ENCODE results near the gene ZDHHC22. TPM values are rescaled to one million over a fixed set of nuclear protein-coding genes. Genes with fewer than 3 reads are reported as not detected.

The ZDHHC22 gene, protein sequence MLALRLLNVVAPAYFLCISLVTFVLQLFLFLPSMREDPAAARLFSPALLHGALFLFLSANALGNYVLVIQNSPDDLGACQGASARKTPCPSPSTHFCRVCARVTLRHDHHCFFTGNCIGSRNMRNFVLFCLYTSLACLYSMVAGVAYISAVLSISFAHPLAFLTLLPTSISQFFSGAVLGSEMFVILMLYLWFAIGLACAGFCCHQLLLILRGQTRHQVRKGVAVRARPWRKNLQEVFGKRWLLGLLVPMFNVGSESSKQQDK
- total RNA-seq (2014; rRNA removed; shearing (Covaris generic)) (29.3 and 32.1 TPM in 2 replicates), polyA plus RNA-seq (2016; fragmentation: Nextera tagmentation; extraction: Ambion mirVana) (14.7 and 17.6 TPM in 2 replicates)
- long read RNA-seq, transcript ZDHHC22-201 (3 exons, 3,408 nt): major isoform, 6 of 15 reads
- long read RNA-seq, partial matches to known transcripts: 7 of 15 reads
- long read RNA-seq, other reads (novel, unspliced or antisense): 2 of 15 reads

DNA sequence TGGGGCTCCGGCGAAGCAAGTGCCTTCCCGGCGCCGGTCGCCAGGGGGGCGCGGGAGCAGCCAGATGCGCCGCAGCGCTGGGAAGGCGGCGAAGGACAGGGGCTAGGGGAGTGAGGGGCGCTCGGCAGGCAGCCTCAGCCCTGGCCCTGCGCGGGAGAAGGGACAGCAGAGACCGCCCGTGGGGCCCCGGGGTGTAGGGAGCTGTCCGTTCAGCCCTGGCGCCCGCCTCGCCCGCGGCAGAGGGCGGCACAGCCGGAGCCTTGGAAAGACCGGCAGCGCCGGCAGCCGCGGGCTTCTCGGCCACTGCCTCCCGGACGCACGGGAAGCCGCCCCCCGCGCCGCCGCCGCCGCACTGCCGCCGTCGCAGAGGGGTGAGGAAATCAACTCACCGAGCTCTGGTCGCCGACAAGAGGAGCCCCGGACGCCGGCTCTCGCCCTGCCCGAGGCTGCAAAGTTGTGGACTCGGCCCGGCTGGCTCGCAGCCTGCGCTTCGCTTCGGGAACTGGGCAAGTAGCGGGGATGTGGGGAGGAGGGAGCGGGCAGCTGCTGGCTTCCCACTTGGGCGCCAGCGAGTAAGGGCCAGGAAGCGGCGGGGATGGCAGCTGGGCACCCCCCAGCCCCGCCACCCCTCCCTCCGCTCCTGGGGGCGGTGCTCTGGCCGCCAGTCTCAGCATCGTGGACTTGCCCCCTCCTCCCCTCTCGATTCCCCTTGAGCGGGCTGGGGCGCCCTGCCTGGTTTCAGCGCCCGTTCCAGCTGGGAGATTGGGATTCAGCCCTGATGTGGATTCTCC lies at the start of gene ZDHHC22:
ZDHHC22 (minus strand) TSS at position 578 of the 791 bp plus-strand sequence. CDS start 2,053 bp downstream, outside the sequence.
- peaks cover 27% of the 10 kb centered on the region for H3K36me3 Mint-ChIP-seq (ENCODE audit: low read depth)
- no peaks in the 10 kb centered on the region for H3K27me3 ChIP-seq (ENCODE audit: insufficient read depth)
- ATAC-seq: peak; percentile 73
- H3K27me3 Mint-ChIP-seq (ENCODE audit: insufficient read depth, low read depth, poor library complexity): peaks cover 24% of the 10 kb centered on the region
- H3K9me2 ChIP-seq (ENCODE audit: insufficient read depth): no peaks in the 10 kb centered on the region
- H3K4me2 ChIP-seq: peak within 1 kb of the TSS; percentile 91
- peak; percentile 87 for DNase-seq (ENCODE audit: low spot score)
- peak within 1 kb of the TSS; percentile 90 for H3K27ac Mint-ChIP-seq
- peaks cover 9% of the 10 kb centered on the region for H3F3A ChIP-seq (replicated peaks; ENCODE audit: low read depth)
- H3K4me1 ChIP-seq (ENCODE audit: insufficient read depth): peaks cover 56% of the 10 kb centered on the region
- peaks cover 26% of the 10 kb centered on the region for H4K20me1 ChIP-seq (replicated peaks; ENCODE audit: insufficient read depth)
- peak within 1 kb of the TSS; percentile 91 for H3K27ac ChIP-seq (ENCODE audit: low read depth)
- peaks cover 56% of the 10 kb centered on the region for H3K4me1 Mint-ChIP-seq
- peak within 1 kb of the TSS; percentile 89 for H2AFZ ChIP-seq
- peaks cover 12% of the 10 kb centered on the region for H3K36me3 ChIP-seq (ENCODE audit: insufficient read depth)
- H3K9me3 Mint-ChIP-seq: no peaks in the 10 kb centered on the region; the same call in 2 of the 3 replicates
- H3K79me2 ChIP-seq (replicated peaks; ENCODE audit: insufficient read depth): peaks cover 49% of the 10 kb centered on the region
- peak within 1 kb of the TSS; percentile 94 for H3K4me3 Mint-ChIP-seq
- peak within 1 kb of the TSS; percentile 93 for H3K4me3 ChIP-seq
- TF ChIP-seq ZNF331 (CRISPR knock-in tag; IDR thresholded peaks at IDR 0.05; ENCODE audit: low read depth) (no peak), EZH2phosphoT487 (IDR thresholded peaks at IDR 0.05; ENCODE audit: unreplicated experiment) (no peak), POLR2AphosphoS5 (IDR thresholded peaks at IDR 0.05; ENCODE audit: low read depth) (peak; percentile 36; the same call in 1 of the 2 replicates), STAT1 (IDR thresholded peaks at IDR 0.05; ENCODE audit: unreplicated experiment) (no peak), ZNF114 (CRISPR knock-in tag; IDR thresholded peaks at IDR 0.05) (no peak), CREB1 (CRISPR knock-in tag; IDR thresholded peaks at IDR 0.05; ENCODE audit: low read depth) (no peak), NANOG (IDR thresholded peaks at IDR 0.05; ENCODE audit: borderline replicate concordance) (no peak), EZH2 (IDR thresholded peaks at IDR 0.05; ENCODE audit: low read depth, unreplicated experiment) (no peak), JUNB (IDR thresholded peaks at IDR 0.05; ENCODE audit: unreplicated experiment) (no peak)
- TF ChIP-seq, protein P1, sequence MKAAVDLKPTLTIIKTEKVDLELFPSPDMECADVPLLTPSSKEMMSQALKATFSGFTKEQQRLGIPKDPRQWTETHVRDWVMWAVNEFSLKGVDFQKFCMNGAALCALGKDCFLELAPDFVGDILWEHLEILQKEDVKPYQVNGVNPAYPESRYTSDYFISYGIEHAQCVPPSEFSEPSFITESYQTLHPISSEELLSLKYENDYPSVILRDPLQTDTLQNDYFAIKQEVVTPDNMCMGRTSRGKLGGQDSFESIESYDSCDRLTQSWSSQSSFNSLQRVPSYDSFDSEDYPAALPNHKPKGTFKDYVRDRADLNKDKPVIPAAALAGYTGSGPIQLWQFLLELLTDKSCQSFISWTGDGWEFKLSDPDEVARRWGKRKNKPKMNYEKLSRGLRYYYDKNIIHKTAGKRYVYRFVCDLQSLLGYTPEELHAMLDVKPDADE (IDR thresholded peaks at IDR 0.05): no peak
- TF ChIP-seq, protein P2, sequence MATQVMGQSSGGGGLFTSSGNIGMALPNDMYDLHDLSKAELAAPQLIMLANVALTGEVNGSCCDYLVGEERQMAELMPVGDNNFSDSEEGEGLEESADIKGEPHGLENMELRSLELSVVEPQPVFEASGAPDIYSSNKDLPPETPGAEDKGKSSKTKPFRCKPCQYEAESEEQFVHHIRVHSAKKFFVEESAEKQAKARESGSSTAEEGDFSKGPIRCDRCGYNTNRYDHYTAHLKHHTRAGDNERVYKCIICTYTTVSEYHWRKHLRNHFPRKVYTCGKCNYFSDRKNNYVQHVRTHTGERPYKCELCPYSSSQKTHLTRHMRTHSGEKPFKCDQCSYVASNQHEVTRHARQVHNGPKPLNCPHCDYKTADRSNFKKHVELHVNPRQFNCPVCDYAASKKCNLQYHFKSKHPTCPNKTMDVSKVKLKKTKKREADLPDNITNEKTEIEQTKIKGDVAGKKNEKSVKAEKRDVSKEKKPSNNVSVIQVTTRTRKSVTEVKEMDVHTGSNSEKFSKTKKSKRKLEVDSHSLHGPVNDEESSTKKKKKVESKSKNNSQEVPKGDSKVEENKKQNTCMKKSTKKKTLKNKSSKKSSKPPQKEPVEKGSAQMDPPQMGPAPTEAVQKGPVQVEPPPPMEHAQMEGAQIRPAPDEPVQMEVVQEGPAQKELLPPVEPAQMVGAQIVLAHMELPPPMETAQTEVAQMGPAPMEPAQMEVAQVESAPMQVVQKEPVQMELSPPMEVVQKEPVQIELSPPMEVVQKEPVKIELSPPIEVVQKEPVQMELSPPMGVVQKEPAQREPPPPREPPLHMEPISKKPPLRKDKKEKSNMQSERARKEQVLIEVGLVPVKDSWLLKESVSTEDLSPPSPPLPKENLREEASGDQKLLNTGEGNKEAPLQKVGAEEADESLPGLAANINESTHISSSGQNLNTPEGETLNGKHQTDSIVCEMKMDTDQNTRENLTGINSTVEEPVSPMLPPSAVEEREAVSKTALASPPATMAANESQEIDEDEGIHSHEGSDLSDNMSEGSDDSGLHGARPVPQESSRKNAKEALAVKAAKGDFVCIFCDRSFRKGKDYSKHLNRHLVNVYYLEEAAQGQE (IDR thresholded peaks at IDR 0.05; ENCODE audit: unreplicated experiment): peak; percentile 28
- TF ChIP-seq, protein P3, sequence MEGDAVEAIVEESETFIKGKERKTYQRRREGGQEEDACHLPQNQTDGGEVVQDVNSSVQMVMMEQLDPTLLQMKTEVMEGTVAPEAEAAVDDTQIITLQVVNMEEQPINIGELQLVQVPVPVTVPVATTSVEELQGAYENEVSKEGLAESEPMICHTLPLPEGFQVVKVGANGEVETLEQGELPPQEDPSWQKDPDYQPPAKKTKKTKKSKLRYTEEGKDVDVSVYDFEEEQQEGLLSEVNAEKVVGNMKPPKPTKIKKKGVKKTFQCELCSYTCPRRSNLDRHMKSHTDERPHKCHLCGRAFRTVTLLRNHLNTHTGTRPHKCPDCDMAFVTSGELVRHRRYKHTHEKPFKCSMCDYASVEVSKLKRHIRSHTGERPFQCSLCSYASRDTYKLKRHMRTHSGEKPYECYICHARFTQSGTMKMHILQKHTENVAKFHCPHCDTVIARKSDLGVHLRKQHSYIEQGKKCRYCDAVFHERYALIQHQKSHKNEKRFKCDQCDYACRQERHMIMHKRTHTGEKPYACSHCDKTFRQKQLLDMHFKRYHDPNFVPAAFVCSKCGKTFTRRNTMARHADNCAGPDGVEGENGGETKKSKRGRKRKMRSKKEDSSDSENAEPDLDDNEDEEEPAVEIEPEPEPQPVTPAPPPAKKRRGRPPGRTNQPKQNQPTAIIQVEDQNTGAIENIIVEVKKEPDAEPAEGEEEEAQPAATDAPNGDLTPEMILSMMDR (conservative IDR thresholded peaks at IDR 0.05; ENCODE audit: low read depth in 2 of 2): peak; percentile 32 to 59; a peak in 3 of 4 replicates
